Uterus (tissue), 2 donors: ENCODE data around the gene SAA4.

Source experiments
- POLR2A ChIP-seq, 2 donors: fragments of 450-650 bp; IDR thresholded peaks; one replicate each; pipeline ENCODE4 v1.6.1; 2016; ENCODE audit warnings: antibody characterized with exemption in 2 of 2, mild to moderate bottlenecking in 1 of 2, moderate library complexity in 1 of 2
- TF ChIP-seq, protein P1 (sequence below), 4 experiments: fragments of 200-600 bp in 2 of 4; fragments of 450-650 bp in 2 of 4; sonication (generic) in 2 of 4; IDR thresholded peaks; one replicate each; pipeline ENCODE4 v1.5.1; 2016 to 2019; ENCODE audit warnings: antibody characterized with exemption in 4 of 4, mild to moderate bottlenecking in 2 of 4, moderate library complexity in 1 of 4

DNA sequence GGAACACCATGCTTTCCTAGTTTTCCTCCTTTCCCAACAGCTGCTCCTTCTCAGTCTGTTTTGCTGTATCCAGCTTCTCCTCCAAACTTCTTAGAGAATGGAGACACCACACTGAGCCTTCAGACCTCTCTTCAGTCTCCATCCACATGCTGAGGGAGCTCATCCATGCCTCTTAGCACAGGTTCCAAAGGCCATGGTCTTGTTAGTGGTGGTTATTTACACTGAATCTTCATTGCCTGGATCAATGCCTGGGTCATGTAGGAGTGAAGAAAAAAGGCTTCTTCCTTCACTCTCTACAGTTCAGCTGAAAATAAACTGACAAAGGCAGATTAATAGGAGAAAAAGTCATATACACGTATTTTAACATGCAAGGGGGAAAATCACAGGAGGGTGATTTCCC lies 3.1 kb upstream of the SAA4 start:
- TF ChIP-seq POLR2A (IDR thresholded peaks at IDR 0.05) = no peak
- TF ChIP-seq, protein P1, sequence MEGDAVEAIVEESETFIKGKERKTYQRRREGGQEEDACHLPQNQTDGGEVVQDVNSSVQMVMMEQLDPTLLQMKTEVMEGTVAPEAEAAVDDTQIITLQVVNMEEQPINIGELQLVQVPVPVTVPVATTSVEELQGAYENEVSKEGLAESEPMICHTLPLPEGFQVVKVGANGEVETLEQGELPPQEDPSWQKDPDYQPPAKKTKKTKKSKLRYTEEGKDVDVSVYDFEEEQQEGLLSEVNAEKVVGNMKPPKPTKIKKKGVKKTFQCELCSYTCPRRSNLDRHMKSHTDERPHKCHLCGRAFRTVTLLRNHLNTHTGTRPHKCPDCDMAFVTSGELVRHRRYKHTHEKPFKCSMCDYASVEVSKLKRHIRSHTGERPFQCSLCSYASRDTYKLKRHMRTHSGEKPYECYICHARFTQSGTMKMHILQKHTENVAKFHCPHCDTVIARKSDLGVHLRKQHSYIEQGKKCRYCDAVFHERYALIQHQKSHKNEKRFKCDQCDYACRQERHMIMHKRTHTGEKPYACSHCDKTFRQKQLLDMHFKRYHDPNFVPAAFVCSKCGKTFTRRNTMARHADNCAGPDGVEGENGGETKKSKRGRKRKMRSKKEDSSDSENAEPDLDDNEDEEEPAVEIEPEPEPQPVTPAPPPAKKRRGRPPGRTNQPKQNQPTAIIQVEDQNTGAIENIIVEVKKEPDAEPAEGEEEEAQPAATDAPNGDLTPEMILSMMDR (IDR thresholded peaks at IDR 0.05) = no peak
